K562 (cell line): ENCODE data around the gene EPHX1. TPM values are rescaled to one million over a fixed set of nuclear protein-coding genes. Genes with fewer than 3 reads are reported as not detected.

ENCODE experiments used
- DPF2 ChIP-seq: fragments of 450-650 bp; IDR thresholded peaks from 2 replicates; pipeline ENCODE4 v1.6.1; 2016
- ETS2 ChIP-seq: IDR thresholded peaks from 2 replicates; pipeline ENCODE4 v1.6.1; 2016; ENCODE audit warnings: borderline replicate concordance, missing genetic modification characterization, mild to moderate bottlenecking, moderate library complexity, missing compliant biosample characterization; ENCODE audit not compliant: poor library complexity, severe bottlenecking
- FOS ChIP-seq: IDR thresholded peaks from 3 replicates; pipeline ENCODE4 v1.6.1; 2011; ENCODE audit not compliant: insufficient read length; ENCODE audit errors: extremely low read depth
- HMGN3 ChIP-seq: IDR thresholded peaks from 2 replicates; pipeline ENCODE4 v1.6.1; 2011; ENCODE audit warnings: borderline replicate concordance, low read depth, mild to moderate bottlenecking, mixed read lengths, low read length; ENCODE audit not compliant: insufficient read length; ENCODE audit errors: extremely low read depth
- PHTF2 ChIP-seq: fragments of 250-450 bp; sonication (Bioruptor Pico); IDR thresholded peaks from 2 replicates; pipeline ENCODE4 v1.5.0; 2021; ENCODE audit warnings: mild to moderate bottlenecking
- RUNX1 ChIP-seq: sonication (generic); IDR thresholded peaks from 2 replicates; pipeline ENCODE4 v1.6.1; 2016; ENCODE audit warnings: antibody characterized with exemption, low read depth
- SMC3 ChIP-seq: conservative IDR thresholded peaks from 2 replicates; pipeline ENCODE4 v1.6.1; 2011; ENCODE audit warnings: low read depth, low read length, improper control_type of control experiment; ENCODE audit not compliant: insufficient read depth
- ZNF57 ChIP-seq: fragments of 450-650 bp; formaldehyde crosslinking; IDR thresholded peaks from 2 replicates; pipeline ENCODE4 v1.4.0; 2020; ENCODE audit warnings: mild to moderate bottlenecking, moderate library complexity
- polyA plus RNA-seq, 8 experiments: library from polyadenylated mRNA; depleted of rRNA in 4 of 8; stranded (reverse) in 5 of 8; unstranded in 3 of 8; fragments of >200 nt; fragmentation: Nextera tagmentation in 2 of 8; fragmentation: Illumina TruSeq in 1 of 8; extraction: Ambion mirVana in 2 of 8; extraction: Trizol in 1 of 8; gene quantifications; 2 replicates each; pipeline versions ENCODE4 v1.2.1 to v1.2.3, GENCODE V29; 2011 to 2014; ENCODE audit warnings: inconsistent platforms in 1 of 8, missing spikeins in 1 of 8
- total RNA-seq, 7 experiments: library from RNA; depleted of rRNA in 6 of 7; stranded (reverse); fragments of >200 nt in 6 of 7; fragmentation: Illumina TruSeq in 2 of 7; extraction: Trizol in 2 of 7; gene quantifications; 2 replicates each; pipeline versions ENCODE4 v1.2.1 to v1.2.3, GENCODE V29; 2011 to 2021; ENCODE audit warnings: low replicate concordance in 1 of 7
- TF ChIP-seq, protein P1 (sequence below), 2 experiments: fragments of 450-650 bp; formaldehyde crosslinking in 1 of 2; IDR thresholded peaks; 2 replicates each; pipeline versions ENCODE4 v1.4.0 to v1.6.1; 2014 to 2020; ENCODE audit warnings: mild to moderate bottlenecking in 2 of 2, borderline replicate concordance in 1 of 2, low read depth in 1 of 2
- TF ChIP-seq, protein P2 (sequence below), 2 experiments: fragments of 450-650 bp; IDR thresholded peaks; 2 replicates each; pipeline ENCODE4 v1.6.1; 2016; ENCODE audit warnings: mild to moderate bottlenecking in 2 of 2, borderline replicate concordance in 1 of 2, low read depth in 1 of 2, moderate library complexity in 1 of 2

EPHX1 gene
- total and polyA plus RNA-seq, 9 of the 15 experiments (the other 6 are each of a cell fraction or from before 2014, with no cell fraction given), result 0.21 to 27.0 (median 6.7) TPM

DNA sequence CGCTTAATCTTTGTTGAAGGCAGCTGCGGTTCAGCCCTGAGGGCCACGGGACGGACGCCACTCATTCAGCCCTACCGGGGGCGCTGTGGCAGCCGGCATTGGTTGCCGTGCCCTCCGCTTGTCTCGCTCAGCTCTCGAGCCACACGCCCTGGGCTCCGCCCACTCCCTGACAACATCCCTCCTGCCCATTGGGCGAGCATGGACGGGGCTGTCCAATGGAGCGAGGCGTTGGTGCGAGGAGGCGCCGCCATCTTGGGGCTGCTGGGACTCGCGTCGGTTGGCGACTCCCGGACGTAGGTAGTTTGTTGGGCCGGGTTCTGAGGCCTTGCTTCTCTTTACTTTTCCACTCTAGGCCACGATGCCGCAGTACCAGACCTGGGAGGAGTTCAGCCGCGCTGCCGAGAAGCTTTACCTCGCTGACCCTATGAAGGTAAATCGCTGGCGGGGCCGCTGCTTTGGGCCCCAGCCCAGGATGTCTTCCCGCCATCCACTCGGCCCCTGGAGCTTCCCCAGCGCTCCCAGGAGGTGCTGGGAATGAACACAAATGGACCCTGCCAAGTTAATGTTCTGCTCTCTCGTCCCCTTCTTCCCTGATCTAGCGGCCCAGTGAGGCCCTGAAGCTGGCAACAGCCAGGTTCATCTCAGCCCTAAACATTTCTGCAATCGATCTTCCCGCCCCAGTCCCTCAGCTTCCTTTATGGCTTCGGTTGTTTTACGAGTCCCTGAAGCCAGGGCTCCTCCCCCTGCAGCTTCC is 32.2 kb upstream of the EPHX1 start, which contains the start of gene SRP9 (continued):
- TF ChIP-seq, protein P1, sequence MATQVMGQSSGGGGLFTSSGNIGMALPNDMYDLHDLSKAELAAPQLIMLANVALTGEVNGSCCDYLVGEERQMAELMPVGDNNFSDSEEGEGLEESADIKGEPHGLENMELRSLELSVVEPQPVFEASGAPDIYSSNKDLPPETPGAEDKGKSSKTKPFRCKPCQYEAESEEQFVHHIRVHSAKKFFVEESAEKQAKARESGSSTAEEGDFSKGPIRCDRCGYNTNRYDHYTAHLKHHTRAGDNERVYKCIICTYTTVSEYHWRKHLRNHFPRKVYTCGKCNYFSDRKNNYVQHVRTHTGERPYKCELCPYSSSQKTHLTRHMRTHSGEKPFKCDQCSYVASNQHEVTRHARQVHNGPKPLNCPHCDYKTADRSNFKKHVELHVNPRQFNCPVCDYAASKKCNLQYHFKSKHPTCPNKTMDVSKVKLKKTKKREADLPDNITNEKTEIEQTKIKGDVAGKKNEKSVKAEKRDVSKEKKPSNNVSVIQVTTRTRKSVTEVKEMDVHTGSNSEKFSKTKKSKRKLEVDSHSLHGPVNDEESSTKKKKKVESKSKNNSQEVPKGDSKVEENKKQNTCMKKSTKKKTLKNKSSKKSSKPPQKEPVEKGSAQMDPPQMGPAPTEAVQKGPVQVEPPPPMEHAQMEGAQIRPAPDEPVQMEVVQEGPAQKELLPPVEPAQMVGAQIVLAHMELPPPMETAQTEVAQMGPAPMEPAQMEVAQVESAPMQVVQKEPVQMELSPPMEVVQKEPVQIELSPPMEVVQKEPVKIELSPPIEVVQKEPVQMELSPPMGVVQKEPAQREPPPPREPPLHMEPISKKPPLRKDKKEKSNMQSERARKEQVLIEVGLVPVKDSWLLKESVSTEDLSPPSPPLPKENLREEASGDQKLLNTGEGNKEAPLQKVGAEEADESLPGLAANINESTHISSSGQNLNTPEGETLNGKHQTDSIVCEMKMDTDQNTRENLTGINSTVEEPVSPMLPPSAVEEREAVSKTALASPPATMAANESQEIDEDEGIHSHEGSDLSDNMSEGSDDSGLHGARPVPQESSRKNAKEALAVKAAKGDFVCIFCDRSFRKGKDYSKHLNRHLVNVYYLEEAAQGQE (IDR thresholded peaks at IDR 0.05; ENCODE audit: borderline replicate concordance), result peak; percentile 77
- TF ChIP-seq, protein P1 (CRISPR knock-in tag; IDR thresholded peaks at IDR 0.05; ENCODE audit: low read depth), result no peak
- no peak for TF ChIP-seq RUNX1
- TF ChIP-seq ZNF57 (CRISPR knock-in tag), result no peak
- no peak for TF ChIP-seq PHTF2 (CRISPR knock-in tag)
- TF ChIP-seq DPF2, result peak; percentile 6; the same call in 1 of the 2 replicates
- TF ChIP-seq, protein P2, sequence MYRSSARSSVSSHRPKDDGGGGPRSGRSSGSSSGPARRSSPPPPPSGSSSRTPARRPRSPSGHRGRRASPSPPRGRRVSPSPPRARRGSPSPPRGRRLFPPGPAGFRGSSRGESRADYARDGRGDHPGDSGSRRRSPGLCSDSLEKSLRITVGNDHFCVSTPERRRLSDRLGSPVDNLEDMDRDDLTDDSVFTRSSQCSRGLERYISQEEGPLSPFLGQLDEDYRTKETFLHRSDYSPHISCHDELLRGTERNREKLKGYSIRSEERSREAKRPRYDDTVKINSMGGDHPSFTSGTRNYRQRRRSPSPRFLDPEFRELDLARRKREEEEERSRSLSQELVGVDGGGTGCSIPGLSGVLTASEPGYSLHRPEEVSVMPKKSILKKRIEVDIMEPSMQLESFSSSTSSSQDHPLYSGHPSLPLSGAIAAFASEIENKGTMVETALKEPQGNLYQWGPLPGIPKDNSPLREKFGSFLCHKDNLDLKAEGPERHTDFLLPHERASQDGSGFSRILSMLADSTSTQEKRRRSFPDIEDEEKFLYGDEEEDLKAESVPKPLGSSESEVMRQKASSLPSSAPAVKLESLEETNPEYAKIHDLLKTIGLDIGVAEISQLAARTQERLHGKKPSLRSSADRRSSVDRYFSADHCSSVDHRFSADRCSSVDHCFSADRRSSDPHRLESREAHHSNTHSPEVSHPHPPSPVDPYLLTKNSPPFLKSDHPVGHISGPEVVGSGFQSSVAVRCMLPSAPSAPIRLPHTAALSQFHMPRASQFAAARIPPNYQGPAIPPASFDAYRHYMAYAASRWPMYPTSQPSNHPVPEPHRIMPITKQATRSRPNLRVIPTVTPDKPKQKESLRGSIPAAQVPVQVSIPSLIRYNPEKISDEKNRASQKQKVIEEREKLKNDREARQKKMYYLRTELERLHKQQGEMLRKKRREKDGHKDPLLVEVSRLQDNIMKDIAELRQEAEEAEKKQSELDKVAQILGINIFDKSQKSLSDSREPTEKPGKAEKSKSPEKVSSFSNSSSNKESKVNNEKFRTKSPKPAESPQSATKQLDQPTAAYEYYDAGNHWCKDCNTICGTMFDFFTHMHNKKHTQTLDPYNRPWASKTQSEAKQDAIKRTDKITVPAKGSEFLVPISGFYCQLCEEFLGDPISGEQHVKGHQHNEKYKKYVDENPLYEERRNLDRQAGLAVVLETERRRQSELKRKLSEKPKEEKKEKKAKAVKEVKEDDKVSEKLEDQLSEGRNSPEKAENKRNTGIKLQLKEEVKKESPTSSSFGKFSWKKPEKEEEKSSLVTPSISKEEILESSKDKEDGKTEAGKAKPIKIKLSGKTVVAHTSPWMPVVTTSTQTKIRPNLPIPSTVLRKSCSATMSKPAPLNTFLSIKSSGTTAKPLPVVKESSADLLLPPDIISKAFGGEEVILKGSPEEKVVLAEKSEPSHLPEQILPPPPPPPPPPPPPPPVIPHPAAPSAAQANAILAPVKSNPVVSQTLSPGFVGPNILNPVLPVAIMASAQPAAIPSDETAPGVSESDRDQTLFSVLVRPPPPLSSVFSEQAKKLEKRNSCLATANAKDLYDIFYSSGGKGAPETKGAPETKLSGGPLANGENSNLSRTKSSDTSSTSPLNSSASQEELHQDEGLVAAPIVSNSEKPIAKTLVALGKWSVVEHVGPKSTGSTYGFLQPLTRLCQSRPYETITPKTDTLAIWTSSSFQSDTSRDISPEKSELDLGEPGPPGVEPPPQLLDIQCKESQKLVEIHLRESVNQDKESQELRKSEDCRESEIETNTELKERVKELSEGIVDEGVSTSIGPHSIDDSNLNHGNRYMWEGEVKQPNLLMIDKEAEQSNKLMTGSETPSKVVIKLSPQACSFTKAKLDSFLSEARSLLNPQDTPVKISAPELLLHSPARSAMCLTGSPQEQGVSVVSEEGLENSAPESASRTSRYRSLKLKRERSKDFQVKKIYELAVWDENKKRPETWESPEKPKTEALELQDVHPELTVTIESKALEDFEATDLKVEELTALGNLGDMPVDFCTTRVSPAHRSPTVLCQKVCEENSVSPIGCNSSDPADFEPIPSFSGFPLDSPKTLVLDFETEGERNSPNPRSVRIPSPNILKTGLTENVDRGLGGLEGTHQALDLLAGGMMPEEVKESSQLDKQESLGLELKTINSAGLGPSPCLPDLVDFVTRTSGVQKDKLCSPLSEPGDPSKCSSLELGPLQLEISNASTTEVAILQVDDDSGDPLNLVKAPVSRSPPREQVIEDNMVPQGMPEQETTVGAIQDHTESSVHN (IDR thresholded peaks at IDR 0.05; ENCODE audit: borderline replicate concordance in 1 of 2, low read depth in 1 of 2), result no peak
- peak; percentile 48; the same call in 1 of the 2 replicates for TF ChIP-seq SMC3
- TF ChIP-seq FOS, result peak; percentile 93
- no peak for TF ChIP-seq ETS2
- TF ChIP-seq HMGN3, result peak; percentile 95
